Measurements from ENCODE around the gene EML3.
"Not testable (repeated sequence)": the region's sequence is repeated elsewhere in the genome, so short reads cannot be mapped to it uniquely, and the experiment has no call there.

Gene EML3, protein sequence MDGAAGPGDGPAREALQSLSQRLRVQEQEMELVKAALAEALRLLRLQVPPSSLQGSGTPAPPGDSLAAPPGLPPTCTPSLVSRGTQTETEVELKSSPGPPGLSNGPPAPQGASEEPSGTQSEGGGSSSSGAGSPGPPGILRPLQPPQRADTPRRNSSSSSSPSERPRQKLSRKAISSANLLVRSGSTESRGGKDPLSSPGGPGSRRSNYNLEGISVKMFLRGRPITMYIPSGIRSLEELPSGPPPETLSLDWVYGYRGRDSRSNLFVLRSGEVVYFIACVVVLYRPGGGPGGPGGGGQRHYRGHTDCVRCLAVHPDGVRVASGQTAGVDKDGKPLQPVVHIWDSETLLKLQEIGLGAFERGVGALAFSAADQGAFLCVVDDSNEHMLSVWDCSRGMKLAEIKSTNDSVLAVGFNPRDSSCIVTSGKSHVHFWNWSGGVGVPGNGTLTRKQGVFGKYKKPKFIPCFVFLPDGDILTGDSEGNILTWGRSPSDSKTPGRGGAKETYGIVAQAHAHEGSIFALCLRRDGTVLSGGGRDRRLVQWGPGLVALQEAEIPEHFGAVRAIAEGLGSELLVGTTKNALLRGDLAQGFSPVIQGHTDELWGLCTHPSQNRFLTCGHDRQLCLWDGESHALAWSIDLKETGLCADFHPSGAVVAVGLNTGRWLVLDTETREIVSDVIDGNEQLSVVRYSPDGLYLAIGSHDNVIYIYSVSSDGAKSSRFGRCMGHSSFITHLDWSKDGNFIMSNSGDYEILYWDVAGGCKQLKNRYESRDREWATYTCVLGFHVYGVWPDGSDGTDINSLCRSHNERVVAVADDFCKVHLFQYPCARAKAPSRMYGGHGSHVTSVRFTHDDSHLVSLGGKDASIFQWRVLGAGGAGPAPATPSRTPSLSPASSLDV

DNA sequence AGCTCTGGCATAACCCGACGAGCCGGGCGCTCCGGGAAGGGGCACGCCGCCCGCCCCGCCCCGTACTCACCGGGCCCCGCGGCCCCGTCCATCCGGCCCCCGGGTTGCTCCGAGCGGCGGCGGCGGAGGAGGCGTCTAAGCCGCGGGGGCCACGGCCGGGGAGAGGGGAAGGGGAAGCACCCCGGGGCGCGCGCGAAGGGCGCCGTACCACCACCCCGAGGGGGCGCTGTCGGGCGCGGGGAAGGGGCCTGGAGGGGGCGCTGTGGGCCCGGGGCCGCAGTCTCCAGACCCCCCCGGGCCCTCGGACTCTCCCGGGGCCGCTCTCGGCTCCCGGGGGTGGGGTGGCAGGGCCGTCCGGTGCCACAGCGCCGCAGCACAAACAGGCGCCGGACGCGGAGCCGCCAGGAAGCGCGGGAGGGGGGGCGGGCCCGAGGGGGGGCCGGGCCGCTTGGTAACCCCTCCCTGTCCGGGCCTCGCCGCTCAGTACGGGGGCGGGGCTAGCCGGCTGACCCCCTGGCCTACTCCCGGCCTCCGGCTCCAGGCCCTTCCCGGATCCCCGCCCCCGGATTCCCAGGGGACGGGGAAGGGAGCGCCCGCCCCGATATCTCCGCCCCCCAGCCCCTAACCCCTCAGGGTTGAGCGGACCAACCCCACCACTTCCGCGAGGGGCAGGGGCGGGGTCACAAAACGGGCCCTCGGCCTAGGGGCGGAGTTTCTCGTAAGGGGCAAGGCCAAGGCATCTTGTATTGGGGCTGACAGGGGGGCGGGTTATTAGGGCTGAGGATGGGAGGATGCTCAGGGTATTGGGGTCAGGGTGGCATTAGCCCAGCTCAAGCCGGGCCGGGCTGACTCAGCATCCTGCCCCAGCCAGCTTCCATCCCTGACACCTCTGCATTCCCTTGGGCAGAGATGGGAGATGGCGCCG, at the start of gene EML3, which contains the start of gene ROM1:
TSS of gene EML3 (minus strand) at position 410 of the 925 bp plus-strand sequence. CDS start at position 92, 318 bp downstream.
TSS of gene ROM1 (plus strand) at position 892 of the 925 bp plus-strand sequence. CDS start at position 917, 25 bp downstream.
- DNase-seq: peak; percentile 68 to 80

DNA sequence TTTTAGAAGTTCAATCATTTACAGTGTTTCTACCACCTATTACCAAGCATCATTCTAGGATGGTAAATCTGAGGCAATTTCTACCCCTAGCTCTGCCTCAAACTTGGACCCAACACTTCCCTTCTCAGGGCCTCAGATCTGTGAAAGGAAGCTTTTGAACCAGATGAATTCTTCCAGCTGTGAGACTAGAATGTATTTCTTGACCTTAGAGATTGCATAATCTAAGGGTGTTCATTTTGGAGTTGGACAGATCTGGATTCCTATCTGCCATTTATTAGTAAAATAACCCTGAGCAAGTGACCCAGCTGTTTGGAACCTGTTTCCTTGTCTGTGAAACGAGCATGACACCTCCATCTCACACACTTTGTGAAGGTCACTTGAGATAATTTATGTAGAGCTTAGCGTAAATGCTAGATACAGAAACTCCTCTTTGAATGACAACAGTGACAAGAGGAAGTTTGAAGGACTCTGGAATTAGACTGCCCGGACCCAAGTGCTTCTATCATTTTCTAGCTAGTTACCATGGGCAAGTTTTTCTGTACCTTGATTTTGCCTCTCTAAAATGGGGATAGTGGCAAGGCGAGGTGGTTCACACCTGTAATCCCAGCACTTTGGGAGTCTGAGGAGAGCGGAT, 44.3 kb upstream of the EML3 start:
- no peak for DNase-seq

DNA sequence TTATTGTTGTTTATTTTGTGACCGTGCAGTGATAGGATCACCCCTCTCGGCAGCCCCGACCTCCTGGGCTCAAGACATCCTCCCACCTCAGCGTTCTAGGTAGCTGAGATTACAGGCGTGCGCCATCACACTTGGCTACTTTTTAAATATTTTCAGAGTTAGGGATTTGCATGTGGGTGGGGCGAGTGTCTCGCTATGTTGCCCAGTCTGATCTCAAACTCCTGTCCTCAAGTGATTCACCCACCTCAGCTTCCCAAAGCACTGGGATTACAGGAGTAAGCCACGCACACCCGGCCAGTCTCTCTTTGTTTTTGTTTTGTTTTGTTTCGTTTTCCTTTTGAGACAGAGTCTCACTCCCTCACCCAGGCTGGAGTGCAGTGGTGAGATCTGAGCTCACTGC, 41.7 kb upstream of the EML3 start:
- DNase-seq: no peak

DNA sequence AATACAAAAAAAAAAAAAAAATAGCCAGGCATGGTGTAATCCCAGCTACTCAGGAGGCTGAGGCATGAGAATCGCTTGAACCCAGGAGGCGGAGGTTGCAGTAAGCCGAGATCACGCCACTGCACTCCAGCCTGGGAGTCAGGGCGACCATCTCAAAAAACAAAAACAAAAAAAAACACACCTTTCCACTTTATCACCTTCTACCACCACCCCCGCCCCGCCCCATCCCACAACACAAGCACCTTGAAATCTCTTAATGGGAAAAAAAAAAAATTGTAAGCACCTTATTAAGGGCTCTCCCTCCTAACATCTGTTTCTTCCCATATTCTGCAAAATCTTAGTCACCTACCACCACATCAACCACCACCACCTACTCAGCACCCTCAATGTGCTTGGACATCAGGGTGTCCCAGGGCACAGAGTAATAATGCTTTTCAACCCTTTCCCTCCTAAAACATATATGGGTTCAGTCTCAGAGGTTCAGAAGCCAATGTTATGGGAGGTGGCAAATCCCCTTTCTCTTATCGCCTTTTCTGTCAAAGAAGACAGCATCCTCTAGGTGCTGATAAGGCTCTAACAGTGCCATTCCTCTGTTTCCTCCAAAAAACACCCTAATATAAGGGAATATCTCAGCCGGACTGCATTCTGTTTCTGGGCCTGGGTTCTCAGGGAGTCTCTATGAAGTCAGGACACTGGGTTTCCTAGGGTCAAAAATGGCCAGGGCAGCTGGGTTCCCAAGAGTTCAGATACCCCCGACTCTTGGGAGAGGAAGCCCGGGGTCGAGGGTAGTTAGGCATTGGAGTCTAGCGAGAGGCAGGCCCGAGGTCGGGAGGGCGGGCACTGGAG, 39.8 kb upstream of the EML3 start:
- no peak for DNase-seq

DNA sequence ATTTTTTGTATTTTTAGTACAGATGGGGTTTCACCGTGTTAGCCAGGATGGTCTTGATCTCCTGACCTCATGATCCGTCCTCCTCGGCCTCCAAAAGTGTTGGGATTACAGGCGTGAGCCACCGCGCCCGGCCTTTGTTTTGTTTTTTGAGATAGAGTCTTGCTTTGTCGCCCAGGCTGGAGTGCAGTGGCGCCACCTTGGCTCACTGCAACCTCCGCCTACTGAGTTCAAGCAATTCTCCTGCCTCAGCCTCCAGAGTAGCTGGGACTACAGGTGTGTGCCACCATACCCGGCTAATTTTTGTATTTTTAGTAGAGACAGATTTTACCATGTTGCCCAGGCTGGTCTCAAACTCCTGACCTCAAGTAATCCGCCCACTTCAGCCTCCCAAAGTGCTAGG, 37.7 kb upstream of the EML3 start:
- not testable (repeated sequence) for DNase-seq

DNA sequence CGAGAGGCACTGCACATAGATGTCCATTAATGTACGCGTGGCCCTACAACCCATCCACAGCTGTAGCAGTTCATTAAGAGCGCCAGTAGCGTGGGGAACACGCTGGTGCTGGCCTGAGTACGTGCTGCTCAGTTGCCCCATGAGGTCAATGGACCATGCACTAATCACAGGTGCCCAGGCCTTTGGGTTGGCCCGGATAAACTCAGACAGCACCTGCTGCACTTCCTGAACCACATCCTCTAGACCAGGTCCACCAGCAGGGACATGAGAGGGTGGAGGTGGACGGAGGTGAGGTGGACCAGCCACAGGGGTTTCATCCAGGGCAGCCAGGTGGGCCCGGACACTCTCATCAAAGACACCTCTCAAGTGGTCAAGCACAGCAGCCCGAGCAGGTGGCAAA, 36.9 kb upstream of the EML3 start:
- no peak for DNase-seq

DNA sequence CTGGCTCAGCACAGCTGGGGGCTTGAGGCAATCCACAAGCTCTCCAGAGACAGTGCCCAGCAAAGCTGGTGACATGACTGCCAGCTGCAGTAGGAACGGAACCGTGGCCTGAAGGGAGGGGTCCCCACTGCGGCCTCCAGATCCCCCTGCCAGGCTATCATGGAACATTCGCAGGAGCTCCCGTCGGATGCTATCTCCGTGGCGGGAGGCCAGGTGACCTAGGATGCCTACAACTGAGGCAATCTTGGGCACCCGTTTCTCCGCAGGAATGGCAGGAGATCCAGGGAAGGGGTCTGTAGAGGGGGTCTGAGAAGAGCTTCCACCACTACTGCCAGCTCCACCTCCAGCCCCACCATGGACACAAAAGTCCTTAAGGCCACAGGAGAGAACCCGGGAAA, 36.4 kb upstream of the EML3 start:
- DNase-seq: no peak

DNA sequence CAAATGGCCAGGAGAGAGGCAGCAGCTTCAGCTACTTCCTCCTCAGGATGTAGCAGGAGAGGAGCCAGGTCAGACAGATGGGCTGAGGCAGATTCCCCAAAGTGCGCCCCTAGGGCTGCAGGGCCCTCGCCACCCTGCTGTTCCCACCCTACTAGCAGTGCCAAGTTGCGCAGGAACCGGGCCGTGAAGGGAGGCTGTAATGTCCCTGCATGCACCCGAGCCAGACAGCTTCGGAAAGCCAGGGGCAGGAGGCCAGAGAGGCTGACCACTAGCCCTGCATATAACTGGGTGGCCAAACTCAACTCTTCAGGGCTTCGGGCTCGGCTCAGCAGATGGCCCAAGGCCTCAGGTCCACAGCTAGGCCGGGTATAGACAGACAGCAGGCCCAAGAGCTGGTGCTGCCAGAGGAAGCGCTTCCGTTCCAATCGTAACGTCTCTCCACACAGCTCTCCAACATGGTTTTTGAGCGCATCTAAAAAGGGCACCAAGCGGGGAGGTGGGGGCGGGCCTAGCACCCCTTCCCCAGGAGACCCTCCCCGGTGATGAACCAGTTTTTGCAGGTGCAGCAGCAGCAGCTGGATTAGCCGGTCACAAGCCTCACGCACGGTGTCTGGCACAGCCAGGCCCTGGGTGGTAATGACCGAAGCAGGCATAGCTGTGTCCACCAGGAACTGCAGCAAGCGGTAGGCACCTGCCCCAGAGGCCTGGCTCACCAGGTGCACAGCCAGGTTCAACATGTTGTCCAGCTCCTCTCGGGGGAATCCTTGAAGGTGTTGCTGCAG, 35.8 kb upstream of the EML3 start:
- DNase-seq: no peak

DNA sequence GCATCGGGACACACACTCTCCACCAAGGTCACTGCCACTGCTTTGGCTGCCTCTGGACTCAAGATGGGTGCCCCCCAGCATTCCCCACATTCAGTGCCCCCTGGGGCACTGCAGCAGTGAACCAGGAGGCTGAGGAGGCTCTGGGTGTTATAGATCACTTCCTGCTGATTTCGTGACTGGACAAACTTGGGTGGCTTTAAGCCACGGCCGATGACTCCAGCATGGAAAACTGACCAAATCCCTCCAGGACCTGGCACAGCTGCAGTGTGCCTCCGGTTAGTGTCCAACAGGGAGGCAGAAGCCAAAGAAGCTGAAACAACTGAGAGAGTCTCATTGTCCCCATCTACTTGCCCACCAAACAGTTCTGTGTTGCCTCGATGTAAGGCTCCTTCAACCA, 35.0 kb upstream of the EML3 start:
- no peak for DNase-seq

DNA sequence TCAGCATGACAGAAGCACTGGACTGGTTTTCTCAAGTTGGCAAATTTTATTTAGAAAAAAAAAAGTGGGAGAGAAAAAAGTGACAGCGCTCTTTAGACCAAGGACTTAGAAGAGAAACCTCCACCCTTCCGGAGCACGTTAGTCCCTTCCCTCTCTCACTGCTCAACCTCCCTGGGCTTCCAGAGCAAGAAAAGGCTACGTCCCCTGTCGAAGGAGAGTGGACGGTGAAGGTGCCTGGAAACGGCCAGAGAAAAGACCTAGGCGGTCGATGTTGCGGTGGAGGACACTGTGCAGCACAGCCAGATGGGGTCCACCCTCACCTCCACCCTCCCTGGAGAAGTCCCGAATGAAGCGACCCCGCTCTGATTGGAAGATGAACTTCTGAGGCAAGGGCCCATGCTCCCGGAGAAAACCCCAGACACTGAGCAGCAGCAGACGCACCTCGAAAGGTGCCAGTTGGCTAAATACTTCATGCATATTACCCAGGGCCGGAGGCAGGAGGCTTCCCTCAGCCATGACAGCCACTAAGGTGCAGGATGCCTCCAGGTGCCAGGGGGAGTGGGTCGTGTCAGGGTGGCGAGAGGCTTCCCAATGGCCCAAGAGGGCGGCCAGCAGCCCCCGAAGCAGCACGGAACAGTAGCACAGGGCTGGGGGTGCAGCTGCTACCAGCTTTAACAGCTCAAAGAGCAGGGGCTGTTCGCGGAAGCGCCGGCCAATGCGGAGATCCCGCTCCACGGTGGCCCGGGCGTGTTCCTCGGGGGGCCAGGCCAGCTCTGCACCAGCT, 34.4 kb upstream of the EML3 start:
- DNase-seq: no peak

DNA sequence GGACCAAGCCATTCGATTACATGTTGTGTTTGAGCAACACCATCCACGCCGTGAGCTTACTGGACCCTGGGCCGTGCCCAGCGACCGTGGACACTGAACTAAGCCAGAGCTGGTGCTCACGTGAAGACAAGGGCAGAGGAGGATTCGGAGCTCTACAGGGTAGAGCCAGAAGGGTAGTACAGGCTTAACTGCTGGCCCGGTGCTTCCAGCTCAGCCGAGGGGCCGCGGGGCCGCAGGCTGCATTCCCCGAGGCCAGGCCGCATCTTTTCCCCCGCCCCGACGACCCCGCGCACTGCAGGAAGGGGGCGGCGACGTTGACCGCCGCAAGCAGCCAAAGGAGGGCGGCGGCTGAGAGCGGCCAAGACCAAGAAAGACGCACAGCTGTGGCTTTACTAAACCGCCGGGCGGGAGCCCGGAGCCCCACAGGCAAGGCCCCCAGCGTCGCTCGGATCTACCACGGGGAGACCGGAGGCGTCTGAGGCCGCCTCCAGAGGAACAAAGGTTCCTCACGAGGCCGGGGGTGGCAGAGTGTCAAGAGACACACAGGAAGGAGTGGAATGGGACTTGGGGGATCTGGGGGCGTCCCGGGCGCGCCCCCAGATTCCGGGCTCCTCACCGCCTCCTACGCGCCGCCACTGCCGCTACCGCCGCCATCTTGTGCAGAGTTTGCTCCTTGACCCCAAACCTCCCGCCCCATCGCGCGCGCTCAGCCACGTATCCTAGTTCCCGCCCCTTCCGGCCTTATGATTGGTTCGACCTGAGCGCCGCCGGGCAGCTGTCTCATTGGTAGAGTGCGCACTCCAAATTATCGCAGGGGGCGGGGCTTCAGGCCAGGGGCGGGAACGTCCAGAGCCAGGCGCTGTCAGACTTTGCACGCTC, 33.6 kb upstream of the EML3 start, which contains the start of gene GANAB:
TSS of gene GANAB (minus strand) at position 668 of the 879 bp plus-strand sequence. CDS start at position 654, 14 bp downstream.
- DNase-seq: peak; percentile 98 to 99

DNA sequence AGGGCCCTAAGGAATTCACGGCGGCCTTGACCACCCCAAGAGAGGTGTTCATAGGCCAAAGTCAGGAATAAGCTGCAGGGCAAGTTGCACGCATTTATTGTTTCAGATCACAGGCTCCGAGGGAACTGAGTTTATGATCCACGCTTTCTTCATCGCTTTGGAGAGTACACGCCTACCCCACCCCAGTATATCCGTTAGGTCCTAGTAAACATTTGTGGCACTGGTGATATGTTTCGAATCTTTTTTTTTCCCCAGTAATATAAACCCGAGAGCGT, 33.0 kb upstream of the EML3 start:
- peak in 1 of 2 donors; percentile 19 for DNase-seq

DNA sequence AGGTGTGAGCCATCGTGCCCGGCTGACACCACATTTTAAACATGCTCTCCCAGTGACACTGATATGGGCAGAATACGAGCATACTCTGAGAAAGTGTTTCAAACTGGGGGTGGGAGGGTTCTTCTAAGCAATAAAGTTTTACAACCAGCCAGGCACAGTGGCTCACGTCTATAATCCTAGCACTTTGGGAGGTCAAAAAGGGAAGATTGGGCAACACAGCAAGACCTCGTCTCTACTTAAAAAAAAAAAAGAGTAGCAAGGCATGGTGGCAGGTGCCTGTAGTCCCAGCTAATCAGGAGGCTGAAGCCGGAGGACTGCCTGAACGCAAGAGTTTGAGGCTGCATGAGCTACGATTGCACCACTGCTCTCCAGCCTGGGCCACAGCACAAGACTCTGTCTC, 31.6 kb upstream of the EML3 start:
- no peak for DNase-seq

DNA sequence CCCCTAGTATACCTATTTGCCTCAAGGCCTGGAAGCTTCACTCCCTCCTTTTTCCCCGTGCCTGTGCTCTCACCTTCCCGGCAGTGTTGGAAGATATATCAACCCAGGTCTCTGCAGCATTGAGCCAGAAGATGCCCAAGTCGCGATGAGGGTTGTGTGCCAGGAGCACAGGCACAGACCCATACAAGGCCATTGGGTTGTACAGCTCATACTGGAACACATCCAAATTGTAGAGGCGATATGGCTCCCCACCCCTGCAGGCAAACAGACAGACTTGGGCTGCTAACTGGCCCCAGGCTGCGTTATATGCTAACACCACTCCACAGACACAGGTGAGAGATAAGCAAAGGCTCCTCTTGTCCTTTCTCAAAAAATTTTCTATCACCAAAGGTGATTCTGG, 19.9 kb upstream of the EML3 start:
- DNase-seq: no peak

DNA sequence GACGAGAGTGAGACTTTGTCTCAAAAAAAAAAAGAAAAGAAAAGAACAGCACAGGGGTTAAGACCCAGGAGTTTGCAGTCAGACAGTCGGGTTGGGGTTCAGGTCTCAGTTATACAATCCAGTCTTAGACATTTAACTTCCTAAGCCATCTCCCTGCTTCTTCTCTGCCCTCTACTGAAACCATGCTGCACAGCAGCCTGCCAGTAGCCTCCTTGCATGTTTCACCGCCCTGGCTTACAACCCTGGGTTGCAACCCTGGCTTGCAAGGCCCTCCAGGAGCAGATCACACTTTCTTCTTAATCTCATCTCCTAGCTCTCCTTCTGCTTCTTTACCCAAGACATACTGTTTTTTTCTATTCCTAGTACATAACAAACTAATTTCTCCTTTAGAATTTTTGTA, 15.1 kb upstream of the EML3 start:
- peak in 1 of 2 donors; percentile 14 for DNase-seq

DNA sequence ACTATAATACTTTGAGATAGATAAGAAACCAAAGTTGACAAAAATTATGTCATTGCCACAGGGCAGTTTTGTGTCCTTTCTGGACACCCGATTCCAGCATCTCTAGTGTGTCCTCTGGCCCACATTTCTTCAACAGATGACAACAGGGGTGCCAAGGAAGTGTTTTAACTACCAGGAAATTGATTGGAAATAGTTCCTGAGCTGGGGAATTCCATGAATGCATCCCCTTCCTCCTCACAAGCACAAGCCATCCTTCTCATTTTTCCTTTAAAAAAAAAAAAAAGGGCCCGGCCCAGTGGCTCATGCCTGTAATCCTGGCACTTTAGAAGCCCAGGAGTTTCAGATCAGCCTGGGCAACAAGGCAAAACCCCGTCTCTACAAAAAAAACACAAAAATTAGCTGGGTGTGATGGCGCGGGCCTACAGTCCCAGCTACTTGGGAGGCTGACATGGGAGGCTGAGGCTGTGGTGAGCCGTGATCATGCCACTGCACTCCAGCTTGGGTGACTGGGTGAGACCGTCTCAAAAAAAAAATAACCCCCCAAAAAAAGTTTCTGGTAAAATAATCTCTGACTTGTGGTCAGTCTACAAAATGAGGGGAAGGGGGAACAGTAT, 10.0 kb upstream of the EML3 start:
- DNase-seq: no peak

DNA sequence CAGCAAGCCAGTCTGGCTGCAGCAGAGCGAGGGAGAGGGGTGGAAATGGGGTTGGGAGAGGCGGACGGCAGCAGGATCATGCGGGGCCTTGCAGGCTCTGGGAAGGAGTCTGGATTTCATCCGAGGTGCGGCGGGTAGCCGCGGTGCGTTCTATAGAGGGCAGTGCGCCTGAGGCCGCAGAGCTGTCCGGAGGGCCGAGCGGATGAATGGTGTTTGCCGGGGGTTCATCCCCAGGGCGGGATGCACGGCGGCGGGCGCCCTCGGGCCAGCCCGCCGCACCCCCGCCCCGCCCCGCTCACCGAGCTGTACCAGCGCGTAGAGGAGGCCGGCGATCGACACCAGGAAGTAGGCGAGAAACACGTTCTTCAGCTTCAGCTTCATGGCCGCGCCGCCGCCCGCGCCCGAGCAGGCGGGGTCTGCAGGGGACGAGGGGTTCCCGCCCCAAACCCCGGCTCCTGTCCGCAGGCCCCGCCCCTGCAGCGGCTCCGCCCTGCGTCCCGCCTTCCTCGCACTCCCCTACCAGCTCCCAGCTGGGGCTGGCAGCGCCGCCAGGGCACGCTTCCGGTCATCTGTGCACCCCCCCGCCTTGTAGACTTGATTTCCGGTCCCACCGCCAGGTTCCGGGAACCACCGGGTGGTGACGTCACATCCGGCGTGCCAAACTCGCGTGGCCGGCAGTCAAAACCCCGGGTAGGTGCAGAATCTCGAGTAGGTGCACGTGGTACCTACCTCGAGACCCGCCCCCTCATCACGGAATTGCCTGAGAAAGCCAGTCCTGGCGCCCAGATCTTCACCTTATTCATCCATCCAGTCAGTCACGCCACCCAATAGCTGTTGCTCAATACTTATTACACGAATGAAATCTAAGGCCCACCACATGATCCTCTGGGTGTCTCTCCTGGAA, 9.2 kb upstream of the EML3 start, which contains the start of gene B3GAT3:
TSS of gene B3GAT3 (minus strand) at position 420 of the 904 bp plus-strand sequence. CDS start at position 381, 39 bp downstream.
- DNase-seq: peak; percentile 97 to 98

All from inflammatory macrophage treated with lipopolysaccharide for 1 hour (primary cell).